Loucy (cell line): Measurements from ENCODE around the gene SALL3.

Experiments
- H2AFZ ChIP-seq: fragments of 200-600 bp; sonication (generic); 2 replicates; pipeline ENCODE4 v1.6.0; 2016; ENCODE audit warnings: antibody characterized with exemption, mild to moderate bottlenecking, low read length, moderate library complexity
- H3F3A ChIP-seq: fragments of 200-600 bp; 2 replicates; pipeline ENCODE4 v1.6.0; 2016; ENCODE audit warnings: antibody characterized with exemption, low read depth, mild to moderate bottlenecking
- H3K27me3 ChIP-seq: fragments of 200-600 bp; sonication (generic); 2 replicates; pipeline ENCODE4 v1.6.1; 2014; ENCODE audit warnings: low read length, mild to moderate bottlenecking; ENCODE audit not compliant: insufficient read depth, poor library complexity, severe bottlenecking
- H3K36me3 ChIP-seq: fragments of 200-600 bp; sonication (generic); 2 replicates; pipeline ENCODE4 v1.6.1; 2016; ENCODE audit warnings: low read length; ENCODE audit not compliant: insufficient read depth
- H3K4me1 ChIP-seq: fragments of 200-600 bp; sonication (generic); 2 replicates; pipeline ENCODE4 v1.5.1; 2014; ENCODE audit warnings: low read length, mild to moderate bottlenecking; ENCODE audit not compliant: insufficient read depth, poor library complexity, severe bottlenecking
- H3K4me2 ChIP-seq: fragments of 200-600 bp; sonication (generic); 2 replicates; pipeline ENCODE4 v1.6.0; 2014; ENCODE audit warnings: antibody characterized with exemption, low read length, low read depth, mild to moderate bottlenecking; ENCODE audit not compliant: poor library complexity, severe bottlenecking
- H3K4me3 ChIP-seq: fragments of 200-600 bp; sonication (generic); 2 replicates; pipeline ENCODE4 v1.5.1; 2014; ENCODE audit warnings: low read length, mild to moderate bottlenecking, mixed read lengths; ENCODE audit not compliant: poor library complexity, severe bottlenecking
- H3K79me2 ChIP-seq: fragments of 200-600 bp; sonication (generic); 2 replicates; pipeline ENCODE4 v1.6.1; 2014; ENCODE audit warnings: low read length; ENCODE audit not compliant: insufficient read depth
- H3K9ac ChIP-seq: fragments of 200-600 bp; sonication (generic); 2 replicates; pipeline ENCODE4 v1.6.0; 2014; ENCODE audit warnings: mild to moderate bottlenecking, low read depth, low read length, moderate library complexity; ENCODE audit not compliant: poor library complexity, severe bottlenecking
- H3K9me2 ChIP-seq: fragments of 200-600 bp; sonication (generic); replicated peaks from 2 replicates; pipeline ENCODE4 v1.6.1; 2016; ENCODE audit warnings: low read depth, low read length, mixed read lengths
- H3K9me3 ChIP-seq: fragments of 200-600 bp; sonication (generic); 2 replicates; pipeline ENCODE4 v1.6.1; 2014; ENCODE audit warnings: mild to moderate bottlenecking, antibody characterized with exemption, low read length, low read depth; ENCODE audit not compliant: insufficient read depth
- H4K20me1 ChIP-seq: fragments of 200-600 bp; sonication (generic); 2 replicates; pipeline ENCODE4 v1.6.0; 2014; ENCODE audit warnings: antibody characterized with exemption, low read length, mild to moderate bottlenecking; ENCODE audit not compliant: insufficient read depth, poor library complexity, severe bottlenecking
- EZH2phosphoT487 ChIP-seq: fragments of 200-600 bp; IDR thresholded peaks from 2 replicates; pipeline ENCODE4 v1.6.1; 2018; ENCODE audit warnings: antibody characterized with exemption, mild to moderate bottlenecking, moderate library complexity, borderline replicate concordance
- TF ChIP-seq, protein P1 (sequence below): fragments of 200-600 bp; sonication (generic); conservative IDR thresholded peaks from 2 replicates; pipeline ENCODE4 v1.5.1; 2014; ENCODE audit warnings: mild to moderate bottlenecking, antibody characterized with exemption, low read length

SALL3 gene

DNA sequence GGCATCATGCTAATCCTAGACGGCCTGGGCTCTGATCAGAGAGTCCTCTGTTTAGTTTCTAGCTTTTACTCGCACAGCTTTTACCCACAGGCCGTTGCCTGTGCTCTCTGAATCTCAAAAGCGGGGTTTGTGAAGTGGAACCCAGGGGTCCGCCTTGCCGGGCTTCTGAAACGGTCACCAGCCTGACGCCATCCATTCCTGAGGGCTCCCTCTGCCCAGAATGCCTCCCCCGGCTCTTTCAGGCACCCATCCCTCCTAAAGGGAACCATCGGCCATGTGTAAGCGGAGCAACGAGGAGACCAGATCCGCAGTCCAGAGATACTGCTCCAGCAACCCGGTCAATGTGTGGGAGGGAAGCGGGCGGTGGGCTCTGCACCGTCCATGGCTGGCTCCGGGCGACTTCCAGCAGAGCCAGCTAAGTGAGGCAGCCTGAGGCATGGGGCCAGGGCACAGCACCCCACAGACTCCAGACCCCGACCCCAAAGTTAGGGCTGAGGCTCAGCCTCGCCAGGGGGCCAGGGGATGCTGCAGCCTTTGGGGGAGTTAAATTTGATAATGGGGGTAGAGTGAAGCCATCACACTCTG is 28.8 kb downstream of the SALL3 start:
- Histone ChIP-seq H3K4me3 (no peak overlapping the region), H3K36me3 (no peaks in the 10 kb centered on the region), H3K4me1 (no peaks in the 10 kb centered on the region), H4K20me1 (no peaks in the 10 kb centered on the region), H2AFZ (no peak overlapping the region), H3K4me2 (no peak overlapping the region), H3K27me3 (no peaks in the 10 kb centered on the region), H3K79me2 (no peaks in the 10 kb centered on the region), H3K9ac (no peak overlapping the region), H3K9me3 (peaks cover 9% of the 10 kb centered on the region; the same call in 1 of the 2 replicates), H3K9me2 (no peaks in the 10 kb centered on the region), H3F3A (no peaks in the 10 kb centered on the region)
- no peak for TF ChIP-seq EZH2phosphoT487
- TF ChIP-seq, protein P1, sequence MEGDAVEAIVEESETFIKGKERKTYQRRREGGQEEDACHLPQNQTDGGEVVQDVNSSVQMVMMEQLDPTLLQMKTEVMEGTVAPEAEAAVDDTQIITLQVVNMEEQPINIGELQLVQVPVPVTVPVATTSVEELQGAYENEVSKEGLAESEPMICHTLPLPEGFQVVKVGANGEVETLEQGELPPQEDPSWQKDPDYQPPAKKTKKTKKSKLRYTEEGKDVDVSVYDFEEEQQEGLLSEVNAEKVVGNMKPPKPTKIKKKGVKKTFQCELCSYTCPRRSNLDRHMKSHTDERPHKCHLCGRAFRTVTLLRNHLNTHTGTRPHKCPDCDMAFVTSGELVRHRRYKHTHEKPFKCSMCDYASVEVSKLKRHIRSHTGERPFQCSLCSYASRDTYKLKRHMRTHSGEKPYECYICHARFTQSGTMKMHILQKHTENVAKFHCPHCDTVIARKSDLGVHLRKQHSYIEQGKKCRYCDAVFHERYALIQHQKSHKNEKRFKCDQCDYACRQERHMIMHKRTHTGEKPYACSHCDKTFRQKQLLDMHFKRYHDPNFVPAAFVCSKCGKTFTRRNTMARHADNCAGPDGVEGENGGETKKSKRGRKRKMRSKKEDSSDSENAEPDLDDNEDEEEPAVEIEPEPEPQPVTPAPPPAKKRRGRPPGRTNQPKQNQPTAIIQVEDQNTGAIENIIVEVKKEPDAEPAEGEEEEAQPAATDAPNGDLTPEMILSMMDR, result no peak

DNA sequence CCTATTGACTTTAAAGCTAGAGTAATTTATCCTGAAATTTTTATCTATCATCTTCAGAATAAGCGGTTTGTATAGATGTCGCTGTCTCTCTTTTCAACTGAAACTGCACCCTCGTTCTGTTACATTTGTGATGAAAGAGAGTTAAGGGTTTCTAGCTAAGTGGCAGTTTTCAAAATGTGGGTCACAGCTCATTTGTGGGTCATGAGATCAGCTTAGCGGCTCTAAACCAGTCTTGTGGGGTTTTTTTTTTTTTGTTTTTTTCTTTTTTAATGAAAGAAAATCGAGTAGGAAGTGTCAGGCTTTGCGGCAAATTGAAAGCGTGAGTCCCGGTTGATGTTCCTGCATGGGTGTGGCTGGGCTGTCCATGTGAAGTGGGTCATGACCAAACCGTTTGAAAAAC is 31.2 kb downstream of the SALL3 start:
- Histone ChIP-seq H3K36me3 (no peaks in the 10 kb centered on the region), H3K9ac (no peak overlapping the region), H4K20me1 (no peaks in the 10 kb centered on the region), H3K4me3 (no peak overlapping the region), H3K4me2 (no peak overlapping the region), H3F3A (no peaks in the 10 kb centered on the region), H3K79me2 (no peaks in the 10 kb centered on the region), H3K9me3 (peaks cover 9% of the 10 kb centered on the region; the same call in 1 of the 2 replicates), H3K9me2 (no peaks in the 10 kb centered on the region), H2AFZ (no peak overlapping the region), H3K27me3 (no peaks in the 10 kb centered on the region), H3K4me1 (no peaks in the 10 kb centered on the region)
- TF ChIP-seq EZH2phosphoT487, result no peak
- TF ChIP-seq, protein P1, result no peak

- Histone ChIP-seq H3K4me1 (no peaks in the 10 kb centered on the region), H3K9ac (no peak overlapping the region), H3F3A (no peaks in the 10 kb centered on the region), H4K20me1 (no peaks in the 10 kb centered on the region), H3K4me3 (no peak overlapping the region), H3K9me2 (no peaks in the 10 kb centered on the region), H3K4me2 (no peak overlapping the region), H3K9me3 (peaks cover 9% of the 10 kb centered on the region; the same call in 1 of the 2 replicates), H3K79me2 (no peaks in the 10 kb centered on the region), H3K27me3 (no peaks in the 10 kb centered on the region), H3K36me3 (no peaks in the 10 kb centered on the region), H2AFZ (no peak overlapping the region)
- no peak for TF ChIP-seq EZH2phosphoT487
- TF ChIP-seq, protein P1, result no peak
These were observed 31.8 kb downstream of the SALL3 start for GRCh38 chr18:79011300-79011870.
